HepG2 (cell line): ENCODE measurements around the gene RAPGEF6. TPM values are rescaled to one million over a fixed set of nuclear protein-coding genes. Genes with fewer than 3 reads are reported as not detected.

Experiments used
- AFF4 ChIP-seq: sonication (generic); formaldehyde crosslinking; IDR thresholded peaks from 2 replicates; pipeline ENCODE4 v1.4.0; 2020; ENCODE audit warnings: missing genetic modification reagents
- BCL3 ChIP-seq: sonication (generic); formaldehyde crosslinking; IDR thresholded peaks from 2 replicates; pipeline ENCODE4 v1.5.1; 2020; ENCODE audit warnings: mild to moderate bottlenecking, missing genetic modification reagents, moderate library complexity
- ELF3 ChIP-seq: IDR thresholded peaks from 2 replicates; pipeline ENCODE4 v1.6.1; 2016; ENCODE audit warnings: missing genetic modification reagents, missing compliant biosample characterization
- FOXJ3 ChIP-seq: sonication (generic); formaldehyde crosslinking; IDR thresholded peaks from 2 replicates; pipeline ENCODE4 v1.4.0; 2020; ENCODE audit warnings: missing genetic modification reagents, mild to moderate bottlenecking, borderline replicate concordance
- HNF1B ChIP-seq: sonication (generic); formaldehyde crosslinking; IDR thresholded peaks from 2 replicates; pipeline ENCODE4 v1.5.1; 2020; ENCODE audit warnings: mild to moderate bottlenecking, moderate library complexity, missing genetic modification reagents
- HOXA5 ChIP-seq: sonication (generic); formaldehyde crosslinking; IDR thresholded peaks from 2 replicates; pipeline ENCODE4 v1.4.0; 2020; ENCODE audit warnings: missing genetic modification reagents
- KAT8 ChIP-seq: IDR thresholded peaks from 2 replicates; pipeline ENCODE4 v1.6.1; 2016; ENCODE audit warnings: missing genetic modification reagents, missing compliant biosample characterization
- TRIM24 ChIP-seq: sonication (generic); formaldehyde crosslinking; IDR thresholded peaks from 2 replicates; pipeline ENCODE4 v1.8.0; 2022; ENCODE audit warnings: mild to moderate bottlenecking, missing genetic modification reagents
- ZNF407 ChIP-seq: sonication (generic); formaldehyde crosslinking; IDR thresholded peaks from one replicate; pipeline ENCODE4 v1.5.1; 2020; ENCODE audit warnings: mild to moderate bottlenecking, missing genetic modification reagents; ENCODE audit errors: not compliant biosample characterization
- ZNF432 ChIP-seq: sonication (generic); formaldehyde crosslinking; IDR thresholded peaks from 2 replicates; pipeline ENCODE4 v1.5.0; 2020; ENCODE audit warnings: missing genetic modification reagents, mild to moderate bottlenecking, borderline replicate concordance
- ZNF703 ChIP-seq: sonication (generic); formaldehyde crosslinking; IDR thresholded peaks from 2 replicates; pipeline ENCODE4 v1.5.1; 2020; ENCODE audit warnings: missing genetic modification reagents, mild to moderate bottlenecking, moderate library complexity, borderline replicate concordance
- ZNF770 ChIP-seq: sonication (generic); formaldehyde crosslinking; IDR thresholded peaks from 2 replicates; pipeline ENCODE4 v1.5.0; 2020; ENCODE audit warnings: mild to moderate bottlenecking, missing genetic modification reagents
- polyA plus RNA-seq, 8 experiments: library from polyadenylated mRNA; depleted of rRNA in 3 of 8; stranded (reverse) in 7 of 8; unstranded in 1 of 8; fragments of >200 nt; fragmentation: Illumina TruSeq in 4 of 8; extraction: Trizol in 4 of 8; gene quantifications; 2 replicates each; pipeline versions ENCODE4 v1.2.1 to v1.2.3, GENCODE V29; 2011 to 2016; ENCODE audit warnings: low read depth in 4 of 8, missing spikeins in 1 of 8, mixed read lengths in 1 of 8; ENCODE audit not compliant: insufficient read depth in 1 of 8
- total RNA-seq, 5 experiments: library from RNA; depleted of rRNA; stranded (reverse); fragments of >200 nt; fragmentation: Illumina TruSeq; extraction: Trizol; gene quantifications; 2 replicates each; pipeline ENCODE4 v1.2.3, GENCODE V29; 2016; ENCODE audit warnings: low read depth in 1 of 5

RAPGEF6 gene
- total and polyA plus RNA-seq, 2 of the 13 experiments (the other 11 are each of a cell fraction or from before 2014, with no cell fraction given): 7.7 to 24.6 TPM

GRCh38 chr5:131386779-131387178 is 248.2 kb downstream of the RAPGEF6 start (continued):
- no peak for TF ChIP-seq ZNF770 (CRISPR knock-in tag)
- TF ChIP-seq KAT8: 0 out of 2 replicates have a peak, but pooled peaks have one; percentile 27
- peak; percentile 81; the same call in 1 of the 2 replicates for TF ChIP-seq FOXJ3 (CRISPR knock-in tag)
- TF ChIP-seq ZNF703 (CRISPR knock-in tag): no peak
- TF ChIP-seq HOXA5 (CRISPR knock-in tag): 0 out of 2 replicates have a peak, but pooled peaks have one; percentile 33
- TF ChIP-seq AFF4 (CRISPR knock-in tag): no peak
- TF ChIP-seq HNF1B (CRISPR knock-in tag): no peak
- TF ChIP-seq ZNF407 (CRISPR knock-in tag): no peak
- TF ChIP-seq ELF3: peak; percentile 95
- TF ChIP-seq TRIM24 (CRISPR knock-in tag): no peak
- no peak for TF ChIP-seq BCL3 (CRISPR knock-in tag)
- TF ChIP-seq ZNF432: no peak
